Measurements from ENCODE around the gene PRR5.

DNA sequence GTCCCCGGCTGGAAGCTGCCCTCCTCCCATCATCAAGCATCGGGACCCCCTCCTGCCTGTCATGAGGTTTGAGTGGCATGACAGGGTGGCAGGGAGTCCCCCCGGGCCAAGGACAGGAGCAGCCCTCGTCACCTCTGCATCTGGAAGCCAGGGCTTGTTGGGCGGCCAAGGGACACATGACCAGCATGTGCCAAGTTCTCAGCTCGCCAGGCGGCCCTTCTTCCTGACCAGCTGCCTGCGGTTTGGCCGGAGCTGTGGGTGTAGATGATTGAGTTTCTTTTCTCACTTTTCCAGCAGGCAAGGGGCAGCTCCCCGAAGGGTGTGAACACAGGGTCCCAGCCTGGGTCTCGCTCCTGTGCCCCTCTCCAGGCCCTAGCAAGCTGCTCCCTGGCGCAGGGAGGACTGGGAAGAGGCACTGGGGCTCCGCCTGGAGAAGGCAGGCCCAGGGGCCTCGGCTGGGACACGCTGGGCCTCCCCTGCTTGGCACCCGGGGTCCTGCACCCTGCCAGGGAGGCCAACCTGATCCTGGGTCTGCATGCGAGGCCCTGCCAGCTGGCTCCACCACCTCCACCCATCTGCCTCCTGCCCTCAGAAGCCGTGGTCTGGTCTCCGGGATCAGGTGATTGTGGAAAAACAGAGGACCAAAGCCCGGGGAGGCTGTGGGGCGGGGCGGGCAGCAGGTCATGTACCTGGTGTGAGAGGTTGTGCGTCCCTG is 63.7 kb downstream of the PRR5 start:
- TF ChIP-seq CTCF (IDR thresholded peaks at IDR 0.05) (no peak), TAF1 (IDR thresholded peaks at IDR 0.05; ENCODE audit: borderline replicate concordance, low read depth, low read length) (no peak), ELF1 (IDR thresholded peaks at IDR 0.05) (no peak), POLR2AphosphoS5 (IDR thresholded peaks at IDR 0.05; ENCODE audit: low read depth, low read length) (no peak), FOXM1 (IDR thresholded peaks at IDR 0.05; ENCODE audit: low read depth) (no peak), EP300 (IDR thresholded peaks at IDR 0.05; ENCODE audit: borderline replicate concordance in 1 of 2, low read depth in 1 of 2, low read length in 1 of 2) (no peak), RXRA (IDR thresholded peaks at IDR 0.05; ENCODE audit: borderline replicate concordance, low read depth) (no peak), SMC3 (IDR thresholded peaks at IDR 0.05; ENCODE audit: low read depth, low read length) (no peak), IRF3 (IDR thresholded peaks at IDR 0.05; ENCODE audit: low read depth, low read length) (no peak), RFX5 (IDR thresholded peaks at IDR 0.05; ENCODE audit: low read length) (no peak), YY1 (IDR thresholded peaks at IDR 0.05; ENCODE audit: low read depth) (no peak)
